HG03439 (cell line): ENCODE data around the gene ZNF148.
"Not testable (repeated sequence)": the region's sequence is repeated elsewhere in the genome, so short reads cannot be mapped to it uniquely, and the experiment has no call there.

Experiments
- ATAC-seq: cut with Tn5 transposase; IDR thresholded peaks from one replicate; pipeline ENCODE4 v1.9.1; 2021; ENCODE audit warnings: mild to moderate bottlenecking, moderate library complexity; ENCODE audit not compliant: unreplicated experiment

Gene ZNF148

GRCh38 chr3:125374996-125375941 lies at the start of gene ZNF148:
TSS of gene ZNF148 (minus strand) at chr3:125375325. CDS start at chr3:125313640, 61,685 bp downstream.
- peak; percentile 87 for ATAC-seq

GRCh38 chr3:125418306-125418705 lies 43.2 kb upstream of the ZNF148 start:
- no peak for ATAC-seq

GRCh38 chr3:125416235-125416634 lies 41.1 kb upstream of the ZNF148 start:
- ATAC-seq: no peak

- ATAC-seq: no peak
These were observed 39.5 kb upstream of the ZNF148 start for GRCh38 chr3:125414669-125415068.

GRCh38 chr3:125410922-125411321 lies 35.8 kb upstream of the ZNF148 start:
- ATAC-seq: no peak

- no peak for ATAC-seq
These were observed 30.9 kb upstream of the ZNF148 start for GRCh38 chr3:125406070-125406469.

GRCh38 chr3:125405515-125405914 lies 30.4 kb upstream of the ZNF148 start:
- ATAC-seq: not testable (repeated sequence)

- ATAC-seq: no peak
These were observed 28.7 kb upstream of the ZNF148 start for GRCh38 chr3:125403789-125404188.

GRCh38 chr3:125402639-125403038 lies 27.5 kb upstream of the ZNF148 start:
- ATAC-seq: no peak

GRCh38 chr3:125401402-125401801 lies 26.3 kb upstream of the ZNF148 start:
- ATAC-seq: no peak

- ATAC-seq: no peak
These were observed 23.8 kb upstream of the ZNF148 start for GRCh38 chr3:125398952-125399351.

GRCh38 chr3:125395091-125395490 lies 20.0 kb upstream of the ZNF148 start:
- no peak for ATAC-seq

- no peak for ATAC-seq
These were observed 19.3 kb upstream of the ZNF148 start for GRCh38 chr3:125394406-125394805.

GRCh38 chr3:125389282-125389681 lies 14.2 kb upstream of the ZNF148 start:
- no peak for ATAC-seq

- ATAC-seq: not testable (repeated sequence)
These were observed 13.2 kb upstream of the ZNF148 start for GRCh38 chr3:125388369-125388768.

GRCh38 chr3:125386811-125387210 lies 11.7 kb upstream of the ZNF148 start:
- ATAC-seq: no peak

- ATAC-seq: no peak
These were observed 8.6 kb upstream of the ZNF148 start for GRCh38 chr3:125383744-125384143.

- ATAC-seq: no peak
These were observed 7.2 kb upstream of the ZNF148 start for GRCh38 chr3:125382298-125382697.

GRCh38 chr3:125381743-125382142 lies 6.6 kb upstream of the ZNF148 start:
- no peak for ATAC-seq

GRCh38 chr3:125381314-125381713 lies 6.2 kb upstream of the ZNF148 start:
- ATAC-seq: no peak

- ATAC-seq: no peak
These were observed 4.4 kb upstream of the ZNF148 start for GRCh38 chr3:125379483-125379882.

- ATAC-seq: no peak
These were observed 3.6 kb upstream of the ZNF148 start for GRCh38 chr3:125378762-125379161.
